H1 (cell line): ENCODE results near the gene JOSD2. TPM values are rescaled to one million over a fixed set of nuclear protein-coding genes. Genes with fewer than 3 reads are reported as not detected.

Experiments used
- CTCF ChIA-PET: fragments of 300-600 bp; sonication (Branson Sonifier 250); formaldehyde crosslinking; loops from one replicate; lab custom pipeline; 2021; ENCODE audit not compliant: partially characterized antibody; lab: Charles Lee
- POLR2A ChIA-PET: fragments of 300-600 bp; sonication (Branson Sonifier 250); formaldehyde crosslinking; loops from one replicate; lab custom pipeline; 2021; ENCODE audit warnings: inconsistent platforms; ENCODE audit not compliant: partially characterized antibody; lab: Charles Lee
- DNase-seq, 2 experiments: peaks; one replicate each; pipeline versions ENCODE4 v3.0.0 to v3.0.0-alpha.2; 2010 to 2022; ENCODE audit warnings: low spot score in 2 of 2, low read depth in 1 of 2, mixed read lengths in 1 of 2
- FAIRE-seq: peaks from 2 replicates; lab custom pipeline; 2011; peaks lifted over from hg19 to GRCh38; lab: Jason Lieb, UNC
- H2AFZ ChIP-seq: 2 replicates; pipeline ENCODE4 v1.8.1; 2012; ENCODE audit warnings: low read length, inconsistent platforms
- H2AK5ac ChIP-seq: 2 replicates; pipeline ENCODE4 v1.6.1; 2013; ENCODE audit warnings: low read depth, low read length
- H2BK120ac ChIP-seq: replicated peaks from 2 replicates; pipeline ENCODE3; 2013; ENCODE audit warnings: low read depth, low read length, inconsistent platforms
- H2BK12ac ChIP-seq: 2 replicates; pipeline ENCODE4 v1.6.1; 2013; ENCODE audit warnings: low read depth, low read length
- H2BK15ac ChIP-seq: 2 replicates; pipeline ENCODE4 v1.6.1; 2013; ENCODE audit warnings: low read length
- H2BK20ac ChIP-seq: 2 replicates; pipeline ENCODE4 v1.6.1; 2013; ENCODE audit warnings: low read length
- H2BK5ac ChIP-seq: 2 replicates; pipeline ENCODE4 v1.6.1; 2013; ENCODE audit warnings: low read depth, low read length
- H3K14ac ChIP-seq: 2 replicates; pipeline ENCODE4 v1.6.1; 2013; ENCODE audit warnings: inconsistent platforms; ENCODE audit not compliant: insufficient read length
- H3K18ac ChIP-seq: 2 replicates; pipeline ENCODE4 v1.6.1; 2013; ENCODE audit warnings: low read length; ENCODE audit errors: extremely low read depth
- H3K23ac ChIP-seq: 2 replicates; pipeline ENCODE4 v1.6.1; 2013; ENCODE audit warnings: inconsistent platforms; ENCODE audit not compliant: insufficient read length
- H3K23me2 ChIP-seq: 2 replicates; pipeline ENCODE4 v1.6.1; 2013; ENCODE audit warnings: low read depth, low read length
- H3K27ac ChIP-seq: 2 replicates; pipeline ENCODE4 v1.6.1; 2011; ENCODE audit warnings: low read depth, low read length, inconsistent platforms
- H3K27me3 ChIP-seq, 4 experiments: replicated peaks in 1 of 4; 1 replicate in 1 of 4; 2 replicates in 3 of 4; pipeline versions ENCODE4 v1.6.1 to v1.8.1; 2011 to 2013; ENCODE audit warnings: low read length in 3 of 4, mild to moderate bottlenecking in 3 of 4, inconsistent platforms in 2 of 4, mixed read lengths in 2 of 4, moderate library complexity in 1 of 4; ENCODE audit not compliant: control insufficient read depth in 3 of 4, insufficient read depth in 3 of 4; ENCODE audit errors: extremely low read depth in 1 of 4
- H3K36me3 ChIP-seq, 4 experiments: 2 replicates each; pipeline versions ENCODE4 v1.6.1 to v1.8.1; 2011 to 2013; ENCODE audit warnings: mild to moderate bottlenecking in 4 of 4, low read length in 3 of 4, moderate library complexity in 2 of 4, control low read depth in 1 of 4, inconsistent platforms in 1 of 4; ENCODE audit not compliant: insufficient read depth in 4 of 4, control insufficient read depth in 2 of 4
- H3K4ac ChIP-seq: replicated peaks from 2 replicates; pipeline ENCODE3; 2013; ENCODE audit warnings: low read length, low read depth, mixed read lengths, inconsistent platforms; ENCODE audit not compliant: insufficient read length
- H3K4me1 ChIP-seq, 4 experiments: replicated peaks in 1 of 4; 1 replicate in 1 of 4; 2 replicates in 3 of 4; pipeline versions ENCODE4 v1.6.1 to v1.8.1; 2011 to 2013; ENCODE audit warnings: low read length in 3 of 4, inconsistent platforms in 2 of 4, mixed read lengths in 1 of 4; ENCODE audit not compliant: insufficient read depth in 4 of 4, control insufficient read depth in 3 of 4
- H3K4me2 ChIP-seq, 2 experiments: 2 replicates each; pipeline versions ENCODE4 v1.6.1 to v1.8.1; 2011 to 2013; ENCODE audit warnings: low read depth in 2 of 2, low read length in 2 of 2, control low read depth in 1 of 2, inconsistent platforms in 1 of 2, mild to moderate bottlenecking in 1 of 2; ENCODE audit not compliant: insufficient read depth in 1 of 2
- H3K4me3 ChIP-seq, 4 experiments: fragments of 200-600, 300-600 bp in 1 of 4; sonication (generic), shearing (Covaris generic), sonication (Bioruptor Twin) in 1 of 4; 2 replicates each; pipeline versions ENCODE4 v1.5.1 to v1.8.1; 2011 to 2016; ENCODE audit warnings: low read length in 4 of 4, low read depth in 3 of 4, control low read depth in 2 of 4, inconsistent platforms in 2 of 4, mild to moderate bottlenecking in 2 of 4, mixed read lengths in 1 of 4, moderate library complexity in 1 of 4; ENCODE audit not compliant: insufficient read depth in 2 of 4; ENCODE audit errors: extremely low read depth in 1 of 4
- H3K56ac ChIP-seq: replicated peaks from 2 replicates; pipeline ENCODE3; 2013; ENCODE audit warnings: low read depth, mild to moderate bottlenecking, mixed read lengths, low read length, inconsistent platforms; ENCODE audit not compliant: insufficient read length
- H3K79me1 ChIP-seq: 2 replicates; pipeline ENCODE4 v1.6.1; 2013; ENCODE audit warnings: low read depth, low read length, control low read depth
- H3K79me2 ChIP-seq, 2 experiments: 2 replicates each; pipeline versions ENCODE4 v1.6.1 to v1.8.1; 2012 to 2013; ENCODE audit warnings: low read length in 2 of 2, mild to moderate bottlenecking in 2 of 2, inconsistent platforms in 1 of 2; ENCODE audit not compliant: insufficient read depth in 2 of 2, control insufficient read depth in 1 of 2
- H3K9ac ChIP-seq, 4 experiments: replicated peaks in 1 of 4; 1 replicate in 1 of 4; 2 replicates in 3 of 4; pipeline versions ENCODE4 v1.6.1 to v1.8.1; 2011 to 2013; ENCODE audit warnings: low read depth in 3 of 4, low read length in 3 of 4, control low read depth in 2 of 4, mild to moderate bottlenecking in 2 of 4, moderate library complexity in 2 of 4, inconsistent platforms in 1 of 4; ENCODE audit errors: extremely low read depth in 1 of 4
- H3K9me3 ChIP-seq, 2 experiments: 2 replicates each; pipeline versions ENCODE4 v1.6.1 to v1.8.1; 2012 to 2013; ENCODE audit warnings: mild to moderate bottlenecking in 2 of 2, moderate library complexity in 2 of 2, control low read depth in 1 of 2, inconsistent platforms in 1 of 2, low read depth in 1 of 2, low read length in 1 of 2, mixed read lengths in 1 of 2; ENCODE audit not compliant: insufficient read depth in 2 of 2
- H4K20me1 ChIP-seq, 2 experiments: replicated peaks in 1 of 2; 2 replicates each; pipeline versions ENCODE3 to v1.8.1; 2011 to 2013; ENCODE audit warnings: inconsistent platforms in 2 of 2, low read length in 2 of 2, mild to moderate bottlenecking in 1 of 2; ENCODE audit not compliant: insufficient read depth in 2 of 2, control insufficient read depth in 1 of 2
- H4K5ac ChIP-seq: 2 replicates; pipeline ENCODE4 v1.6.1; 2013; ENCODE audit warnings: low read length, low read depth, mixed read lengths, inconsistent platforms; ENCODE audit not compliant: insufficient read length
- H4K8ac ChIP-seq: 2 replicates; pipeline ENCODE4 v1.8.0; 2013; ENCODE audit warnings: mild to moderate bottlenecking, moderate library complexity, low read length, inconsistent platforms; ENCODE audit not compliant: insufficient read depth; ENCODE audit errors: extremely low read depth
- H4K91ac ChIP-seq: replicated peaks from 2 replicates; pipeline ENCODE3; 2013; ENCODE audit warnings: low read length, mixed read lengths, inconsistent platforms; ENCODE audit not compliant: insufficient read length
- CHD1 ChIP-seq: IDR thresholded peaks from 2 replicates; pipeline ENCODE4 v1.6.1; 2012; ENCODE audit warnings: low read depth, low read length, improper control_type of control experiment
- CREB1 ChIP-seq: IDR thresholded peaks from 2 replicates; pipeline ENCODE4 v1.6.1; 2012; ENCODE audit warnings: inconsistent platforms
- CTCF ChIP-seq, 3 experiments: IDR thresholded peaks; 1 replicate in 2 of 3; 2 replicates in 1 of 3; pipeline versions ENCODE4 v1.5.1 to v1.6.1; 2011; ENCODE audit warnings: low read length in 3 of 3, mild to moderate bottlenecking in 3 of 3, inconsistent platforms in 2 of 3, low read depth in 1 of 3, moderate library complexity in 1 of 3; ENCODE audit not compliant: insufficient read depth in 1 of 3; ENCODE audit errors: control extremely low read depth in 1 of 3
- NANOG ChIP-seq: IDR thresholded peaks from 2 replicates; pipeline ENCODE4 v1.6.1; 2011; ENCODE audit warnings: low read length, low read depth, mild to moderate bottlenecking, inconsistent platforms; ENCODE audit not compliant: insufficient read depth, poor library complexity, severe bottlenecking
- POU5F1 ChIP-seq: IDR thresholded peaks from 2 replicates; pipeline ENCODE4 v1.6.1; 2011; ENCODE audit warnings: low read depth, mild to moderate bottlenecking, low read length, moderate library complexity
- SRF ChIP-seq: IDR thresholded peaks from 2 replicates; pipeline ENCODE4 v1.6.1; 2011; ENCODE audit warnings: mild to moderate bottlenecking, low read depth, low read length, moderate library complexity
- TEAD4 ChIP-seq: IDR thresholded peaks from 2 replicates; pipeline ENCODE4 v1.6.1; 2012; ENCODE audit warnings: low read depth, low read length, inconsistent platforms, mixed read lengths
- WGBS, 2 experiments: shearing (Covaris generic) in 1 of 2; methylation state at CpG; one replicate each; pipeline versions ENCODE4 v1.1.6 to v1.1.7; 2013 to 2015; ENCODE audit warnings: low lambda C conversion rate in 2 of 2, mixed read lengths in 2 of 2, inconsistent platforms in 1 of 2, low coverage in 1 of 2, missing lambda C conversion rate in 1 of 2; ENCODE audit not compliant: insufficient replicate concordance in 2 of 2, insufficient coverage in 1 of 2, insufficient read length in 1 of 2; ENCODE audit errors: extremely low coverage in 1 of 2, missing lambda C conversion rate in 1 of 2; 5-methylcytosine and 5-hydroxymethylcytosine counted together
- polyA plus RNA-seq, 7 experiments: library from polyadenylated mRNA; depleted of rRNA in 3 of 7; stranded (reverse) in 5 of 7; unstranded in 2 of 7; fragments of >200 nt in 5 of 7; fragments of 200-250 nt in 2 of 7; gene quantifications; 1 replicate in 5 of 7; 2 replicates in 1 of 7; 4 replicates in 1 of 7; pipeline versions ENCODE4 v1.2.1 to v1.2.3, GENCODE V29; 2011 to 2013; ENCODE audit warnings: missing spikeins in 2 of 7, mixed read lengths in 2 of 7
- total RNA-seq: library from RNA; stranded (reverse); fragmentation: NEBNext Ultra II Directional; extraction: Animal tissue kit (Norgen Biotek cat#: 25700); gene quantifications from 2 replicates; pipeline ENCODE4 v1.2.1, GENCODE V29; 2021
- TF ChIP-seq, protein P1 (sequence below): IDR thresholded peaks from 2 replicates; pipeline ENCODE4 v1.6.1; 2012; ENCODE audit warnings: inconsistent platforms
- TF ChIP-seq, protein P2 (sequence below): IDR thresholded peaks from 2 replicates; pipeline ENCODE4 v1.6.1; 2012; ENCODE audit warnings: inconsistent platforms

The JOSD2 gene
- total and polyA plus RNA-seq, 2 of the 8 experiments (the other 6 are each of a cell fraction or from before 2014, with no cell fraction given) = 1.9 to 6.6 TPM

DNA sequence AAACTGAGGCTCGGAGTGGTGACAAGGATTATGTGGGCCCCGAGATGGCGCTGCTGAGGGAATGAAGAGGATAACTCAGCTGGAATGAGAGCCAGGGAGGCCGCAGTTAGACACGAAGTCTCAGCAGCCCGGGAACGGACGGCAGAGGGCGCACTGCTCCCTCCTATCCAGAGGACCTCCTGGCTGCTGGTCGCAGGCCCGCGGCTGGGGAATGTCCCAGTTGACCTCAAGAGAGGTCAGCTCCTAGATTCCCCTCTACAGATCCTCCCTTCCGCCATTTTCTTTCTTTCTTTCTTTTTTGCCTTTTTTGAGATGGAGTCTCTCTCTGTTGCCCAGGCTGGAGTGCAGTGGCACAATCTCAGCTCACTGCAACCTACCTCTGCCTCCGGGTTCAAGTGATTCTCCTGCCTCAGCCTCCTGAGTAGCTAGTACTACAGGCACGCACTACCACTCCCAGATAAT lies 26.8 kb upstream of the JOSD2 start:
- H3K23me2 ChIP-seq = no peaks in the 10 kb centered on the region; the same call in 1 of the 2 replicates
- no peak overlapping the region for H3K18ac ChIP-seq
- no peak overlapping the region for H2AFZ ChIP-seq
- FAIRE-seq (peak; percentile 52), DNase-seq (peak; percentile 89 to 99)
- no peak overlapping the region for H4K91ac ChIP-seq
- no peak overlapping the region for H3K4me3 ChIP-seq
- no peak overlapping the region for H2BK12ac ChIP-seq
- no peak overlapping the region for H3K4ac ChIP-seq
- H4K5ac ChIP-seq = no peak overlapping the region
- H3K4me1 ChIP-seq = no peaks in the 10 kb centered on the region
- 0 out of 8 replicates have a peak, but pooled peaks cover 0 to under 1% (median 0%) of the 10 kb centered on the region in 4 experiments for H3K36me3 ChIP-seq
- H3K79me2 ChIP-seq = no peaks in the 10 kb centered on the region
- H2BK120ac ChIP-seq = no peak overlapping the region
- H2AK5ac ChIP-seq = no peak overlapping the region
- no peak overlapping the region for H3K27ac ChIP-seq
- ChIA-PET CTCF (interaction anchor here (0.7 to 17.1 kb wide), 49 partner anchors 9 to 554 kb away, joined by 3 to 269 read pairs (median 6); partner anchors contain the start of genes ASPDH, CLEC11A, JOSD2 and POLD1), POLR2A (interaction anchor here (0.6 to 2.0 kb wide), 4 partner anchors 12 to 70 kb away, joined by 3 to 8 read pairs (median 4); no protein-coding TSS in a partner anchor)
- no peaks in the 10 kb centered on the region for H3K79me1 ChIP-seq
- peaks cover 0 to 4% of the 10 kb centered on the region in 2 experiments for H4K20me1 ChIP-seq
- H2BK5ac ChIP-seq = no peak overlapping the region
- H3K56ac ChIP-seq = no peak overlapping the region
- no peak overlapping the region for H2BK15ac ChIP-seq
- H3K27me3 ChIP-seq = no peaks in the 10 kb centered on the region
- no peak overlapping the region for H3K14ac ChIP-seq
- H3K23ac ChIP-seq = no peak overlapping the region
- WGBS, 2 experiments = 26% methylated on average over 15 of the region's 15 CpGs; no CpG with 5 or more reads in 1 of the 2 experiments
- no peak overlapping the region for H4K8ac ChIP-seq
- H3K9me3 ChIP-seq = no peaks in the 10 kb centered on the region; a peak in 1 of 4 replicates
- H3K4me2 ChIP-seq = no peak overlapping the region
- H3K9ac ChIP-seq = no peak overlapping the region
- H2BK20ac ChIP-seq = no peak overlapping the region
- TF ChIP-seq POU5F1 (no peak), CHD1 (no peak), CREB1 (peak; percentile 57; the same call in 1 of the 2 replicates), SRF (peak; percentile 18; the same call in 1 of the 2 replicates), TEAD4 (peak; percentile 64; the same call in 1 of the 2 replicates), NANOG (peak; percentile 44), CTCF (IDR thresholded peaks at IDR 0.05; ENCODE audit: control extremely low read depth in 1 of 3, insufficient read depth in 1 of 3, low read depth in 1 of 3, low read length in 3 of 3) (peak; percentile 98 to 100 (median 99))
- TF ChIP-seq, protein P1, sequence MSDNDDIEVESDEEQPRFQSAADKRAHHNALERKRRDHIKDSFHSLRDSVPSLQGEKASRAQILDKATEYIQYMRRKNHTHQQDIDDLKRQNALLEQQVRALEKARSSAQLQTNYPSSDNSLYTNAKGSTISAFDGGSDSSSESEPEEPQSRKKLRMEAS = peak; percentile 60; the same call in 1 of the 2 replicates
- TF ChIP-seq, protein P2, sequence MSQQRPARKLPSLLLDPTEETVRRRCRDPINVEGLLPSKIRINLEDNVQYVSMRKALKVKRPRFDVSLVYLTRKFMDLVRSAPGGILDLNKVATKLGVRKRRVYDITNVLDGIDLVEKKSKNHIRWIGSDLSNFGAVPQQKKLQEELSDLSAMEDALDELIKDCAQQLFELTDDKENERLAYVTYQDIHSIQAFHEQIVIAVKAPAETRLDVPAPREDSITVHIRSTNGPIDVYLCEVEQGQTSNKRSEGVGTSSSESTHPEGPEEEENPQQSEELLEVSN = peak; percentile 23; the same call in 1 of the 2 replicates
